ENCODE results near the gene CRTC1.

- TF ChIP-seq CTCF (IDR thresholded peaks at IDR 0.05; ENCODE audit: insufficient read depth, low read length, poor library complexity, severe bottlenecking): no peak
- no peak for TF ChIP-seq EZH2phosphoT487 (conservative IDR thresholded peaks at IDR 0.05; ENCODE audit: low read length)
These were observed 46.6 kb downstream of the CRTC1 start for GRCh38 chr19:18729933-18730530.

All from SU-DHL-6 (cell line).